Endothelial cell of umbilical vein (primary cell): ENCODE measurements around the gene LAMTOR2. TPM values are rescaled to one million over a fixed set of nuclear protein-coding genes. Genes with fewer than 3 reads are reported as not detected.

Experiments
- BruUV-seq: library from RNA; stranded (reverse); fragments of 400-500 nt; replicated peaks from 2 replicates; lab custom pipeline; 2021; lab: Mats Ljungman, UMichigan
- CTCF ChIA-PET: fragments of 300-600, 350-600 bp; sonication (Branson Sonifier 250); formaldehyde crosslinking; loops from one replicate; lab custom pipeline; 2021; ENCODE audit warnings: antibody characterized with exemption, inconsistent platforms; lab: Charles Lee
- POLR2A ChIA-PET: fragments of 300-600, 350-600 bp; sonication (Branson Sonifier 250); formaldehyde crosslinking; loops from one replicate; lab custom pipeline; 2021; ENCODE audit warnings: antibody characterized with exemption, inconsistent platforms; lab: Charles Lee
- DNase-seq: peaks from one replicate; pipeline ENCODE4 v3.0.0-alpha.2; 2011; ENCODE audit warnings: low read depth, low spot score
- FAIRE-seq: peaks from 2 replicates; lab custom pipeline; 2011; peaks lifted over from hg19 to GRCh38; lab: Jason Lieb, UNC
- H2AFZ ChIP-seq: 2 replicates; pipeline ENCODE4 v1.6.0; 2012; ENCODE audit warnings: low read depth, low read length, control low read depth, inconsistent platforms
- H3K27ac ChIP-seq: 2 replicates; pipeline ENCODE4 v1.5.1; 2011; ENCODE audit warnings: low read depth, mild to moderate bottlenecking, control low read depth, low read length, moderate library complexity; ENCODE audit not compliant: insufficient read depth
- H3K27me3 ChIP-seq, 2 experiments: 2 replicates each; pipeline versions ENCODE4 v1.6.0 to v1.6.1; 2011; ENCODE audit warnings: low read length in 2 of 2, mixed read lengths in 1 of 2; ENCODE audit not compliant: control insufficient read depth in 2 of 2, insufficient read depth in 2 of 2
- H3K36me3 ChIP-seq, 2 experiments: 2 replicates in 1 of 2; 3 replicates in 1 of 2; pipeline ENCODE4 v1.5.1; 2011; ENCODE audit warnings: low read length in 2 of 2, mild to moderate bottlenecking in 1 of 2, moderate library complexity in 1 of 2; ENCODE audit not compliant: control insufficient read depth in 2 of 2, insufficient read depth in 2 of 2; ENCODE audit errors: extremely low read depth in 1 of 2
- H3K4me1 ChIP-seq: 3 replicates; pipeline ENCODE4 v1.5.1; 2011; ENCODE audit warnings: mild to moderate bottlenecking, low read length; ENCODE audit not compliant: control insufficient read depth, insufficient read depth; ENCODE audit errors: extremely low read depth
- H3K4me2 ChIP-seq: 2 replicates; pipeline ENCODE4 v1.6.1; 2011; ENCODE audit warnings: low read length, control low read depth, mixed read lengths; ENCODE audit not compliant: insufficient read depth
- H3K4me3 ChIP-seq, 3 experiments: fragments of 200-600 bp in 1 of 3; sonication (generic), shearing (Covaris generic) in 1 of 3; replicated peaks in 1 of 3; 2 replicates each; pipeline ENCODE4 v1.5.1; 2011 to 2016; ENCODE audit warnings: control low read depth in 3 of 3, low read length in 3 of 3, mild to moderate bottlenecking in 2 of 3, inconsistent platforms in 1 of 3, low read depth in 1 of 3, moderate library complexity in 1 of 3; ENCODE audit not compliant: insufficient read depth in 1 of 3
- H3K79me2 ChIP-seq: 2 replicates; pipeline ENCODE4 v1.6.0; 2012; ENCODE audit warnings: low read length, inconsistent platforms; ENCODE audit not compliant: control insufficient read depth, insufficient read depth
- H3K9ac ChIP-seq: replicated peaks from 2 replicates; pipeline ENCODE3; 2011; ENCODE audit warnings: low read length, control low read depth; ENCODE audit not compliant: insufficient read depth; ENCODE audit errors: extremely low read depth
- H3K9me1 ChIP-seq: replicated peaks from 3 replicates; pipeline ENCODE4 v1.6.0; 2011; ENCODE audit warnings: mild to moderate bottlenecking, low read length; ENCODE audit not compliant: control insufficient read depth, insufficient read depth; ENCODE audit errors: extremely low read depth
- H3K9me3 ChIP-seq: replicated peaks from 2 replicates; pipeline ENCODE4 v1.5.1; 2012; ENCODE audit warnings: low read length, inconsistent platforms; ENCODE audit not compliant: control insufficient read depth, insufficient read depth
- H4K20me1 ChIP-seq: replicated peaks from 2 replicates; pipeline ENCODE3; 2011; ENCODE audit warnings: mild to moderate bottlenecking, low read length; ENCODE audit not compliant: control insufficient read depth, insufficient read depth; ENCODE audit errors: extremely low read depth
- EZH2 ChIP-seq: IDR thresholded peaks from 2 replicates; pipeline ENCODE4 v1.6.1; 2012; ENCODE audit warnings: borderline replicate concordance, low read depth, mild to moderate bottlenecking, moderate library complexity, low read length, inconsistent platforms; ENCODE audit not compliant: severe bottlenecking
- FOS ChIP-seq: IDR thresholded peaks from 2 replicates; pipeline ENCODE4 v1.6.1; 2011; ENCODE audit warnings: mild to moderate bottlenecking, low read length, moderate library complexity, borderline replicate concordance; ENCODE audit not compliant: insufficient read depth
- GATA2 ChIP-seq: IDR thresholded peaks from 2 replicates; pipeline ENCODE4 v1.7.0; 2011; ENCODE audit warnings: low read depth, mild to moderate bottlenecking, moderate library complexity, mixed read lengths, low read length; ENCODE audit not compliant: insufficient read length, insufficient read depth
- JUN ChIP-seq: IDR thresholded peaks from 2 replicates; pipeline ENCODE4 v1.6.1; 2011; ENCODE audit warnings: borderline replicate concordance, low read depth; ENCODE audit not compliant: insufficient read length, insufficient read depth
- MYC ChIP-seq: IDR thresholded peaks from one replicate; pipeline ENCODE4 v1.6.1; 2011; ENCODE audit warnings: mild to moderate bottlenecking, low read depth, low read length
- POLR2A ChIP-seq: IDR thresholded peaks from 2 replicates; pipeline ENCODE4 v1.6.1; 2012; ENCODE audit warnings: low read depth, mild to moderate bottlenecking, control low read depth, low read length
- POLR2AphosphoS5 ChIP-seq: IDR thresholded peaks from 2 replicates; pipeline ENCODE4 v1.6.1; 2012; ENCODE audit warnings: low read depth, mild to moderate bottlenecking, control low read depth, low read length, moderate library complexity; ENCODE audit not compliant: insufficient read depth
- dilution Hi-C: fragments of 300-500 bp; cut with MboI; formaldehyde crosslinking; loops from one replicate; pipeline ENCODE4 v1.15.0; 2019; ENCODE audit warnings: low sequenced_read_pairs; ENCODE audit not compliant: extremely low pct_ligation_motif_present
- intact Hi-C: fragments of 100-400 bp; cut with micrococcal nuclease; formaldehyde crosslinking; loops from one replicate; pipeline ENCODE4 v1.10.0; 2022
- polyA plus RNA-seq, 4 experiments: library from polyadenylated mRNA; depleted of rRNA in 3 of 4; stranded (reverse) in 3 of 4; unstranded in 1 of 4; fragments of >200 nt; gene quantifications; 2 replicates each; pipeline versions ENCODE4 v1.2.1 to v1.2.3, GENCODE V29; 2011 to 2012; ENCODE audit warnings: missing spikeins in 1 of 4
- total RNA-seq: library from RNA; stranded (reverse); gene quantifications from 2 replicates; pipeline ENCODE4 v1.2.3, GENCODE V29; 2021
- TF ChIP-seq, protein P1 (sequence below): IDR thresholded peaks from 2 replicates; pipeline ENCODE4 v1.6.1; 2011; ENCODE audit not compliant: insufficient read depth, insufficient read length
- TF ChIP-seq, protein P2 (sequence below), 2 donors: IDR thresholded peaks; 1 replicate in 1 of 2; 2 replicates in 1 of 2; pipeline ENCODE4 v1.5.1; 2011; ENCODE audit warnings: low read length in 2 of 2, mild to moderate bottlenecking in 2 of 2, moderate library complexity in 2 of 2, control low read depth in 1 of 2, inconsistent platforms in 1 of 2, low read depth in 1 of 2; ENCODE audit not compliant: insufficient read depth in 1 of 2; ENCODE audit errors: extremely low read depth in 1 of 2

Gene LAMTOR2
- total and polyA plus RNA-seq, 2 donors (not counting 3 experiments of a cell fraction or from before 2014, with no cell fraction given), result 77.7 to 136 TPM

DNA sequence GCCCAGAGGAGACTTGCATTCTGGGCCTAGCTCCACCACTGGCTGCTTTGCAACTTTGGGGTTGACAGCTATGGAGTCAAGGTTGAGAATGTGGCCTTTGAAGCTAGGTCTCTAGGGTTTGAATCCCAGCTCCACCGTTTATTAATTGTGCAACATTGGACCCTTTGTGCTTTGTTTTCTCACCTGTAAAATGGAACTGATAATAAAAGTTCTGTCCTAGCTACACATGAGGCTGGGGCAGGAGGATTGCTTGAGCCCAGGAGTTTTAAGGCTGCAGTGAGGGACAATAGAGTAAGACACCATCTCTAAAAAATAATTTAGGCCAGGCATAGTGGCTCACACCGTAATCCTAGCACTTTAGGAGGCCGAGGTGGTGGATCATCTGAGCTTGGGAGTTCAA lies 44.7 kb downstream of the LAMTOR2 start:
- no peaks in the 10 kb centered on the region for H4K20me1 ChIP-seq
- H3K9ac ChIP-seq, result no peak overlapping the region
- DNase-seq, result no peak
- H3K79me2 ChIP-seq, result no peaks in the 10 kb centered on the region
- H3K36me3 ChIP-seq, result no peaks in the 10 kb centered on the region
- no peak overlapping the region for H2AFZ ChIP-seq
- CTCF ChIA-PET, result interaction anchor here (1.1 to 21.0 kb wide), 5 partner anchors 8 to 126 kb away, joined by 3 to 627 read pairs (median 6); partner anchors contain the start of gene LMNA
- peaks cover 61% of the 10 kb centered on the region for H3K4me1 ChIP-seq
- no peaks in the 10 kb centered on the region for H3K9me3 ChIP-seq
- H3K4me3 ChIP-seq, result no peak overlapping the region
- no peak for TF ChIP-seq EZH2
- no peak for TF ChIP-seq POLR2A
- no peak for TF ChIP-seq FOS
- no peak for TF ChIP-seq GATA2
- no peak for TF ChIP-seq MYC
- TF ChIP-seq, protein P1, sequence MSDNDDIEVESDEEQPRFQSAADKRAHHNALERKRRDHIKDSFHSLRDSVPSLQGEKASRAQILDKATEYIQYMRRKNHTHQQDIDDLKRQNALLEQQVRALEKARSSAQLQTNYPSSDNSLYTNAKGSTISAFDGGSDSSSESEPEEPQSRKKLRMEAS, result no peak
- no peak for TF ChIP-seq JUN
- TF ChIP-seq, protein P2, sequence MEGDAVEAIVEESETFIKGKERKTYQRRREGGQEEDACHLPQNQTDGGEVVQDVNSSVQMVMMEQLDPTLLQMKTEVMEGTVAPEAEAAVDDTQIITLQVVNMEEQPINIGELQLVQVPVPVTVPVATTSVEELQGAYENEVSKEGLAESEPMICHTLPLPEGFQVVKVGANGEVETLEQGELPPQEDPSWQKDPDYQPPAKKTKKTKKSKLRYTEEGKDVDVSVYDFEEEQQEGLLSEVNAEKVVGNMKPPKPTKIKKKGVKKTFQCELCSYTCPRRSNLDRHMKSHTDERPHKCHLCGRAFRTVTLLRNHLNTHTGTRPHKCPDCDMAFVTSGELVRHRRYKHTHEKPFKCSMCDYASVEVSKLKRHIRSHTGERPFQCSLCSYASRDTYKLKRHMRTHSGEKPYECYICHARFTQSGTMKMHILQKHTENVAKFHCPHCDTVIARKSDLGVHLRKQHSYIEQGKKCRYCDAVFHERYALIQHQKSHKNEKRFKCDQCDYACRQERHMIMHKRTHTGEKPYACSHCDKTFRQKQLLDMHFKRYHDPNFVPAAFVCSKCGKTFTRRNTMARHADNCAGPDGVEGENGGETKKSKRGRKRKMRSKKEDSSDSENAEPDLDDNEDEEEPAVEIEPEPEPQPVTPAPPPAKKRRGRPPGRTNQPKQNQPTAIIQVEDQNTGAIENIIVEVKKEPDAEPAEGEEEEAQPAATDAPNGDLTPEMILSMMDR (IDR thresholded peaks at IDR 0.05; ENCODE audit: extremely low read depth in 1 of 2, insufficient read depth in 1 of 2, low read depth in 1 of 2, low read length in 2 of 2), result no peak
- TF ChIP-seq POLR2AphosphoS5, result no peak
- dilution Hi-C loops, result no loop called here
- no peak overlapping the region for H3K4me2 ChIP-seq
- H3K27me3 ChIP-seq, result no peaks in the 10 kb centered on the region
- FAIRE-seq, result no peak
- POLR2A ChIA-PET, result interaction anchor here (0.6 to 3.4 kb wide), 3 partner anchors 16 to 234 kb away, joined by 5 to 14 read pairs (median 6); partner anchors contain the start of gene LMNA
- no TSS peak for BruUV-seq
- intact Hi-C loops, result no loop called here
- no peak overlapping the region for H3K27ac ChIP-seq
- H3K9me1 ChIP-seq, result no peaks in the 10 kb centered on the region
